Ishikawa (cell line): ENCODE results near the gene TXNDC11.

Experiments
- CEBPB ChIP-seq: IDR thresholded peaks from 2 replicates; pipeline ENCODE4 v1.6.1; 2012
- CREB1 ChIP-seq: IDR thresholded peaks from 2 replicates; pipeline ENCODE4 v1.6.1; 2012; ENCODE audit warnings: low read depth
- EGR1 ChIP-seq: IDR thresholded peaks from 2 replicates; pipeline ENCODE4 v1.6.1; 2012
- EP300 ChIP-seq: IDR thresholded peaks from 2 replicates; pipeline ENCODE4 v1.6.1; 2012; ENCODE audit warnings: borderline replicate concordance
- FOXM1 ChIP-seq: IDR thresholded peaks from 2 replicates; pipeline ENCODE4 v1.6.1; 2012; ENCODE audit warnings: low read depth, borderline replicate concordance
- NFIC ChIP-seq: IDR thresholded peaks from 2 replicates; pipeline ENCODE4 v1.6.1; 2012
- RAD21 ChIP-seq: IDR thresholded peaks from 2 replicates; pipeline ENCODE4 v1.6.1; 2012; ENCODE audit warnings: low read depth
- TAF1 ChIP-seq: IDR thresholded peaks from 2 replicates; pipeline ENCODE4 v1.6.1; 2012; ENCODE audit warnings: low read depth, mild to moderate bottlenecking
- TCF12 ChIP-seq: IDR thresholded peaks from 2 replicates; pipeline ENCODE4 v1.6.1; 2012; ENCODE audit warnings: low read depth
- TEAD4 ChIP-seq: IDR thresholded peaks from 2 replicates; pipeline ENCODE4 v1.6.1; 2012
- YY1 ChIP-seq: IDR thresholded peaks from 2 replicates; pipeline ENCODE4 v1.6.1; 2012; ENCODE audit warnings: low read depth
- ZBTB7A ChIP-seq: IDR thresholded peaks from 2 replicates; pipeline ENCODE4 v1.6.1; 2012; ENCODE audit warnings: low read depth
- TF ChIP-seq, protein P1 (sequence below): IDR thresholded peaks from 2 replicates; pipeline ENCODE4 v1.6.1; 2012
- TF ChIP-seq, protein P2 (sequence below): IDR thresholded peaks from 2 replicates; pipeline ENCODE4 v1.6.1; 2012
- TF ChIP-seq, protein P3 (sequence below): IDR thresholded peaks from 2 replicates; pipeline ENCODE4 v1.6.1; 2012; ENCODE audit warnings: low read depth, mild to moderate bottlenecking

The TXNDC11 gene

DNA sequence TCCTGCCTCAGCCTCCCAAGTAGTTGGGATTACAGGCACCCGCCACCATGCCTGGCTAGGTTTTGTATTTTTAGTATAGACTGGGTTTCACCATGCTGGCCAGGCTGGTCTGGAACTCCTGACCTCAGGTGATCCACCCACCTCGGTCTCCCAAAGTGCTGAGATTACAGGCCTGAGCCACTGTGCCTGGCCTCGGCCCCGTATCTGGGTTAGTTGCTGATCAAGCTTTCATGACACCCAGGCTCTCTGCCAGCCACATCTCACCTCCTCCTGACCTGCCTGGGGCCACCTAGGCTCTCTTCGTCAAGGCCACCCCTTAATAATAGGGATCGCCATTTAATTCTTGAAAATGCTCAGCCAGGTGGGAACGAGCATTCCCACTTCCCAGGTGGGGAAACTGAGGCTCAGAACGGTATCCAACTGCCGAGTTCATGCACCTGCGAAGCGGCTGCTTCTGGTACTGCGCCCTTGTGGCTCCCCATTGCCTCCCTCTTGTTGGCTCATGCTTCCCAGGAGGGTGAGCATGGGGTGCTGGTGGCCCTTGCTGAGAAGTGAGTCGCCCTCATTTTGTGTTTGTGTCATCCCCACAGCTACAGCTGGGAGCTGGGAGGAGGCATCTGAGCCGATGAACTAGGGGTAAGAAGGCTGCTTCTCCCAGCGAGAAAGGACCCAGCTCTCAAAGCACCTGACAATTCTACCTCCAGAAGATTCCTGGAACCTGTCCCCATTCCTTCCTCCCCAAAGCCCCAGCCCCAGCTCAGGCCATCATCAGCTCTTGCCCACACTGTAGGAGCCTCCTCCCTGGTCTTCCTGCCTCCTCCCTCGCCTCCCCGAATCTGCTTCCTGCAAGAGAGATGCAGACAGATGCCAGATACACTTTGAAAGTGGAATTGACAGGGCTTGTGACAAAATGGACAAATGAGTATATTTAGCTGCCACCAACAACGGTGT is 91.7 kb downstream of the TXNDC11 start:
- TF ChIP-seq RAD21 (no peak), YY1 (no peak), TAF1 (no peak), CREB1 (no peak), EGR1 (no peak), CEBPB (no peak), EP300 (no peak), ZBTB7A (no peak), NFIC (no peak), FOXM1 (no peak), TCF12 (no peak)
- TF ChIP-seq, protein P1, sequence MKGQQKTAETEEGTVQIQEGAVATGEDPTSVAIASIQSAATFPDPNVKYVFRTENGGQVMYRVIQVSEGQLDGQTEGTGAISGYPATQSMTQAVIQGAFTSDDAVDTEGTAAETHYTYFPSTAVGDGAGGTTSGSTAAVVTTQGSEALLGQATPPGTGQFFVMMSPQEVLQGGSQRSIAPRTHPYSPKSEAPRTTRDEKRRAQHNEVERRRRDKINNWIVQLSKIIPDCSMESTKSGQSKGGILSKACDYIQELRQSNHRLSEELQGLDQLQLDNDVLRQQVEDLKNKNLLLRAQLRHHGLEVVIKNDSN, result no peak
- TF ChIP-seq, protein P2, sequence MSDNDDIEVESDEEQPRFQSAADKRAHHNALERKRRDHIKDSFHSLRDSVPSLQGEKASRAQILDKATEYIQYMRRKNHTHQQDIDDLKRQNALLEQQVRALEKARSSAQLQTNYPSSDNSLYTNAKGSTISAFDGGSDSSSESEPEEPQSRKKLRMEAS, result no peak
- TF ChIP-seq, protein P3, sequence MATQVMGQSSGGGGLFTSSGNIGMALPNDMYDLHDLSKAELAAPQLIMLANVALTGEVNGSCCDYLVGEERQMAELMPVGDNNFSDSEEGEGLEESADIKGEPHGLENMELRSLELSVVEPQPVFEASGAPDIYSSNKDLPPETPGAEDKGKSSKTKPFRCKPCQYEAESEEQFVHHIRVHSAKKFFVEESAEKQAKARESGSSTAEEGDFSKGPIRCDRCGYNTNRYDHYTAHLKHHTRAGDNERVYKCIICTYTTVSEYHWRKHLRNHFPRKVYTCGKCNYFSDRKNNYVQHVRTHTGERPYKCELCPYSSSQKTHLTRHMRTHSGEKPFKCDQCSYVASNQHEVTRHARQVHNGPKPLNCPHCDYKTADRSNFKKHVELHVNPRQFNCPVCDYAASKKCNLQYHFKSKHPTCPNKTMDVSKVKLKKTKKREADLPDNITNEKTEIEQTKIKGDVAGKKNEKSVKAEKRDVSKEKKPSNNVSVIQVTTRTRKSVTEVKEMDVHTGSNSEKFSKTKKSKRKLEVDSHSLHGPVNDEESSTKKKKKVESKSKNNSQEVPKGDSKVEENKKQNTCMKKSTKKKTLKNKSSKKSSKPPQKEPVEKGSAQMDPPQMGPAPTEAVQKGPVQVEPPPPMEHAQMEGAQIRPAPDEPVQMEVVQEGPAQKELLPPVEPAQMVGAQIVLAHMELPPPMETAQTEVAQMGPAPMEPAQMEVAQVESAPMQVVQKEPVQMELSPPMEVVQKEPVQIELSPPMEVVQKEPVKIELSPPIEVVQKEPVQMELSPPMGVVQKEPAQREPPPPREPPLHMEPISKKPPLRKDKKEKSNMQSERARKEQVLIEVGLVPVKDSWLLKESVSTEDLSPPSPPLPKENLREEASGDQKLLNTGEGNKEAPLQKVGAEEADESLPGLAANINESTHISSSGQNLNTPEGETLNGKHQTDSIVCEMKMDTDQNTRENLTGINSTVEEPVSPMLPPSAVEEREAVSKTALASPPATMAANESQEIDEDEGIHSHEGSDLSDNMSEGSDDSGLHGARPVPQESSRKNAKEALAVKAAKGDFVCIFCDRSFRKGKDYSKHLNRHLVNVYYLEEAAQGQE, result no peak

DNA sequence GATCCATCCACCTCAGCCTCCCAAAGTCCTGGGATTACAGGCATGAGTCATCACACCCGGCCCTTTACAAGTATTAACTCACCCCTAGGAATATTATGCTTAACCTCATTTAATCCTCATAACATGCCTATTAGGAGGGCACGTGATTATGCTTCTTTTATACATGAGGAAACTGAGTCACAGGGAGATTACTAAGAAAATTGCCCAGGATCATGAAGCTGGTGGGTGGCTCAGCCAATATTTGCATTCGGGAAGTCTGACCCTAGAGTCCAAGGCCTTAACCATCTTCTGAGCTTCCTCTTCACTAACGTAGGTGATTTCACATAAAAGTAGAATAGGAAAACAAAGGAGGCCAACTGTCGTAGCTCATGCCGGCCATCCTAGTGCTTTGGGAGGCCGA is 93.4 kb downstream of the TXNDC11 start:
- TF ChIP-seq CREB1, result no peak
- TF ChIP-seq CEBPB, result no peak
- no peak for TF ChIP-seq TAF1
- TF ChIP-seq EP300, result no peak
- TF ChIP-seq TCF12, result no peak
- TF ChIP-seq, protein P2, result no peak
- TF ChIP-seq FOXM1, result no peak
- no peak for TF ChIP-seq TEAD4
- TF ChIP-seq, protein P3, result no peak
- no peak for TF ChIP-seq NFIC
- TF ChIP-seq ZBTB7A, result no peak
- TF ChIP-seq, protein P1, result no peak
- TF ChIP-seq RAD21, result no peak
- no peak for TF ChIP-seq EGR1
- no peak for TF ChIP-seq YY1

DNA sequence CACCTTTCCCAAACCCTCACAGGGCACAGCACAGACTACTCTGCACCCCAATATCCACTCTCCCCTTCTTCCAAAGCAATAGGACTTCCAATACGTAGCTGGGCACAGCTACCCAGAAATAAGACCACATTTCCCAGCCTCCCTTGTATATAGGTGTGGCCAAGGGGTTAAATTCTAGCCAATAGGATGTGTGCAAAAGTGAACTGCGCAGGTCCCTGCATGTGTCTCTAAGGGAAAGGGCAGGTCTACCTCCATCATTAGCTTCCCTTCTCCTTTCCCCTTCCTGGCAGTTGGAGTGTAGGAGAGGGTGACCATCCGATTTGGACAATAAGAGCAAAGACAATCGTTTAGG is 99.9 kb downstream of the TXNDC11 start:
- TF ChIP-seq, protein P2, result no peak
- TF ChIP-seq, protein P1, result no peak
- no peak for TF ChIP-seq ZBTB7A
- no peak for TF ChIP-seq YY1
- no peak for TF ChIP-seq EGR1
- TF ChIP-seq, protein P3, result no peak
- TF ChIP-seq FOXM1, result no peak
- no peak for TF ChIP-seq TAF1
- no peak for TF ChIP-seq CREB1
- no peak for TF ChIP-seq NFIC
- TF ChIP-seq EP300, result no peak
